Muscle of leg (tissue), 11 donors: ENCODE measurements around the gene TMEM87A. TPM values are rescaled to one million over a fixed set of nuclear protein-coding genes. Genes with fewer than 3 reads are reported as not detected.

ENCODE experiments used
- DNase-seq: peaks from one replicate; pipeline ENCODE4 v3.0.0; 2013
- H3K27ac ChIP-seq: one replicate; pipeline ENCODE4 v1.5.1; 2013; ENCODE audit warnings: mild to moderate bottlenecking, low read length, control low read depth
- H3K27me3 ChIP-seq: one replicate; pipeline ENCODE4 v1.6.1; 2013; ENCODE audit warnings: low read length; ENCODE audit not compliant: control insufficient read depth, insufficient read depth
- H3K36me3 ChIP-seq: one replicate; pipeline ENCODE4 v1.6.1; 2013; ENCODE audit warnings: low read length; ENCODE audit not compliant: control insufficient read depth, insufficient read depth
- H3K4me1 ChIP-seq: one replicate; pipeline ENCODE4 v1.6.1; 2013; ENCODE audit warnings: low read length; ENCODE audit not compliant: control insufficient read depth, insufficient read depth
- H3K4me3 ChIP-seq: one replicate; pipeline ENCODE4 v1.5.1; 2013; ENCODE audit warnings: low read length, control low read depth
- H3K9me3 ChIP-seq: replicated peaks from 2 replicates; pipeline ENCODE4 v1.6.1; 2013; ENCODE audit warnings: low read depth, low read length; ENCODE audit not compliant: control insufficient read depth
- WGBS: methylation state at CpG from one replicate; pipeline ENCODE4 v1.1.5; 2013; ENCODE audit warnings: missing lambda C conversion rate; ENCODE audit not compliant: insufficient coverage; 5-methylcytosine and 5-hydroxymethylcytosine counted together
- polyA plus RNA-seq, 8 donors: library from polyadenylated mRNA; unstranded; fragments of 120-200 nt; gene quantifications; one replicate each; pipeline versions ENCODE4 v1.2.1 to v1.2.3, GENCODE V29; 2013; ENCODE audit warnings: inconsistent platforms in 1 of 8, low replicate concordance in 1 of 8; ENCODE audit not compliant: insufficient read length in 8 of 8, insufficient read depth in 1 of 8
- total RNA-seq: library from RNA; stranded (reverse); fragments of 120-200 nt; gene quantifications from one replicate; pipeline ENCODE4 v1.2.4, GENCODE V29; 2013

The TMEM87A gene
- total and polyA plus RNA-seq, 9 donors, result 31.9 to 45.8 (median 35.2) TPM

DNA sequence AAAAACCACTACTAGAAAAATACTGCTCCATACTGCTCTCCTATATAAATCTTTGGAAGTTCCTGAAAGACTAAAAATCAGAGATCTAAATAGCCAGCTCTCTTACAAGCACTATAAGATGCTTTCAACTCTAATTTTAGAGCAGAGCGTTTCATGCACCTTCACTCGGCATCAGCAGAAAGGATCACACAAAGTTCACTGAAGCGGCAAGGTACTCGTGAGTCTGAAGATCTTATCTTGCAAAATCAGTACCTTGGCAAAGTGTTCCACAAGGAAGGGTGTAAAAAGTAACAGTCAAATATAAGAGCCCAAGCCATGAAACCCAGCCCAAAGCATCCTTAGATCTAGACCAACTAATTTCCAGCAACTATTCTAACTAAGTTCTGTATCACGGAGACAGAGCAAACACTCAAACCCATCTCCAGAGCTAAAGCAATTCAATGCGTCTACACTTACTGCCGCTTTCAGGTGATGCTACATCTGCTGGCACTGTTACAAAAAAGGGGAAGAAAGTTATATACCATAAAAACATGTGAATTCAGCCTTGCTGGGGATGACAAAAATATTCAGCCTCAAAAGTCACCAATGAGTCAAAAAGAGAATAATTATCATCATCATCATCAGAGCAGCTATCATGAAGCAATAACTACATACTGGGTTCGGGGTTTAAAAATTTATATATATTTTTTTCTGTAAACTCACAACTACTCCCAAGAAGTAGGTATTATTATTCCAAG lies 81.5 kb downstream of the TMEM87A start:
- Histone ChIP-seq H3K4me1 (no peaks in the 10 kb centered on the region), H3K27ac (no peak overlapping the region), H3K27me3 (no peaks in the 10 kb centered on the region), H3K36me3 (peaks cover 34% of the 10 kb centered on the region), H3K4me3 (no peak overlapping the region), H3K9me3 (no peaks in the 10 kb centered on the region)
- no CpG with 5 or more reads among the region's 8 CpGs for WGBS
- DNase-seq, result no peak

DNA sequence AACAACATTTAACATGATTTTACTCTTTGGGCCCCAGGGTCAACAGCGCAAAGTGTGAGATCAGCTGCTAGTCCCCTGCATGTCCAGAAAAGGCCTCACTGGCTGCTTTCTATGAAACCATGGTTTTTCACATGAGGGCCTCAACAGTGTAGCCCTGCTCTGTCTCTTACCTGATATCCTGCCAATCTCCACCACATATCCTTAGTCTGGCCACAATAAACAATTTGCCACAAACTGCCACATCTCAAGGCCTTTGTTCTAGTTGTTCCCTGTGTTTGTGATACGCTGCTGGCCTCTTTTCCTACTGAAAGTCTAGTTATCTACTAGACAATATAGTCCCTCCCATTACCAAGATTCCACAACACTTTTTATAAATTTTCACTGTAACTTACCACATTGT lies 82.9 kb downstream of the TMEM87A start:
- no peak overlapping the region for H3K4me3 ChIP-seq
- 100% methylated on average over 2 of the region's 2 CpGs for WGBS
- no peaks in the 10 kb centered on the region for H3K27me3 ChIP-seq
- H3K9me3 ChIP-seq, result no peaks in the 10 kb centered on the region
- no peaks in the 10 kb centered on the region for H3K4me1 ChIP-seq
- DNase-seq, result no peak
- peaks cover 41% of the 10 kb centered on the region for H3K36me3 ChIP-seq
- H3K27ac ChIP-seq, result no peak overlapping the region

DNA sequence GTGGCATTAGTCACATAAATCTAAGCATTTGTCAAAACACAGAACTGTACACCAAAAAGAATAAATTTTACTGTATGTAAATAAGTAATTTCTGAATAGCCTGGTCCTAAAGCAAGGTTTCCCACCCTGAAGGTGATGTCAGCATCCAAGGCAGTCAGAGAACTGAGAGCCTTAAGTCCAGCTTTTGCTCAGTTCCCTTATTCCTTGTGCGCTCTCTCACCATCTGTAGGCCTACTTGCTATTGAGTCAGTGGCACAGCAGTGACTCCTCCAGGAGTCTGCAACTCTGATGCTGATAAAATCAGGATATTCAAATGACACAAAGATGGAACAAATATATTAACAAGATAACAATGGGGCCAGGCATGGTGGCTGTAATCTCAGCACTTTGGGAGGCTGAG lies 87.4 kb downstream of the TMEM87A start:
- no peak for DNase-seq
- no peaks in the 10 kb centered on the region for H3K27me3 ChIP-seq
- H3K4me1 ChIP-seq, result peaks cover 3% of the 10 kb centered on the region
- H3K9me3 ChIP-seq, result no peaks in the 10 kb centered on the region
- WGBS, result no CpG with 5 or more reads among the region's 1 CpG
- H3K4me3 ChIP-seq, result no peak overlapping the region
- peaks cover 52% of the 10 kb centered on the region for H3K36me3 ChIP-seq
- H3K27ac ChIP-seq, result no peak overlapping the region

DNA sequence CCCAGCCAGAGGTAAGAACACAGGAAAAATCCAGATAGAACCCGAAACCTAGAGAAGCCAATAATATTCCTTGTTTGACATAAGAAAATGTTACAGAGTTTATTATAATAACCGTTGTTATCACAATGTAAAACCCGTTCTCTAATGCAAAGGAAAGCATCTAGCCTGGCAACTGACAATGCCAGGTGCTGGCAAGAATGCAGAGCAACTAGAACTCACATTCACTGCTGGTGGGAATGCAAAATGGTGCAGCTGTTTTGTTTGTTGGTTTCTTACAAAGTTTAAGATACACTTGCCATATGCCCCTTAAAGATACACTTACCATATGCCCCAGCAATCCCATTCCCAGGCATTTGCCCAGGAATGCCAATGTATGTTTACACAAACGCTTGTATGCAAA lies 88.5 kb downstream of the TMEM87A start:
- no peaks in the 10 kb centered on the region for H3K9me3 ChIP-seq
- WGBS, result 80% methylated on average over 1 of the region's 4 CpGs
- peaks cover 3% of the 10 kb centered on the region for H3K4me1 ChIP-seq
- peak; percentile 39 for DNase-seq
- no peak overlapping the region for H3K27ac ChIP-seq
- H3K27me3 ChIP-seq, result no peaks in the 10 kb centered on the region
- no peak overlapping the region for H3K4me3 ChIP-seq
- peaks cover 50% of the 10 kb centered on the region for H3K36me3 ChIP-seq

DNA sequence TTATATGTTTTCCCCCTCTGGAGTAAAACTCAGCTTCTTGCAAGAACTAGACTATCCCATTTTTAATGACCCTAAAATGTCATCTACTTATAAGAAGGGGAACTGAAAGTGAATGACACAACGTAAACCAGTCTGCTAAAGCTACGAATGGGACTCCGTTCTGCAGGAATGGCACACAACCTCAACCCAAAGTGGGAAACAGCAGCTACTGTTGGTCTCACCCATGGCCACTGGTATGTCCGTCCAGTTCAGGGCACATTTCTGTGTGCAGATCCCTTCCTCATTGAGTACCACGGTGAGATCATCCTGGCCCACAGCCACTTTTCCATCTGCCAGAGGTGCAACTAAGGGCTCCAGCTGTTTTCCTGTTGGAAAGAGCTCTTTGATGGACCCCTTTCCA lies 88.9 kb downstream of the TMEM87A start:
- H3K4me1 ChIP-seq, result peaks cover 3% of the 10 kb centered on the region

DNA sequence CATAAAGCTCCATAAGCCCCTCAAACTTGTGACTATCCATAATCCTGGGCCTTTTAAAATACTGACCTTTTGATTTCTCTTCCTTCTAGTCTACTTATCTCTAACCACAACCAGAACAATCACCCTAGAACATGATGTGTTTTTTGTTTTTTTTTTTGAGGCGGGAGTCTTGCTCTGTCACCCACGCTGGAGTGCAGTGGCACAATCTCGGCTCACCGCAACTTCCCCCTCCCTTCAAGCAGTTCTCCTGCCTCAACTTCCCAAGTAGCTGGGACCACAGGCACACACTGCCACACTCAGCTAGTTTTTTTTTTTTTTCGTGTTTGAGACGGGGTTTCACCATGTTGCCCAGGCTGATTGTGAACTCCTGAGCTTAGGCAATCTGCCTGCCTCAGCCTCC lies 90.3 kb downstream of the TMEM87A start:
- H3K4me1 ChIP-seq, result peaks cover 3% of the 10 kb centered on the region
- DNase-seq, result no peak
- no peak overlapping the region for H3K4me3 ChIP-seq
- H3K27ac ChIP-seq, result no peak overlapping the region
- H3K36me3 ChIP-seq, result peaks cover 57% of the 10 kb centered on the region
- H3K9me3 ChIP-seq, result no peaks in the 10 kb centered on the region
- H3K27me3 ChIP-seq, result no peaks in the 10 kb centered on the region
- whole genome bisulfite sequencing, result 94% methylated on average over 4 of the region's 6 CpGs

More for the DNA sequence above, 88.9 kb downstream of the TMEM87A start:
- Histone ChIP-seq H3K36me3 (peaks cover 51% of the 10 kb centered on the region), H3K27ac (no peak overlapping the region), H3K4me3 (no peak overlapping the region), H3K9me3 (no peaks in the 10 kb centered on the region), H3K27me3 (no peaks in the 10 kb centered on the region)
- DNase-seq, result peak; percentile 49
- 75% methylated on average over 5 of the region's 5 CpGs for WGBS

DNA sequence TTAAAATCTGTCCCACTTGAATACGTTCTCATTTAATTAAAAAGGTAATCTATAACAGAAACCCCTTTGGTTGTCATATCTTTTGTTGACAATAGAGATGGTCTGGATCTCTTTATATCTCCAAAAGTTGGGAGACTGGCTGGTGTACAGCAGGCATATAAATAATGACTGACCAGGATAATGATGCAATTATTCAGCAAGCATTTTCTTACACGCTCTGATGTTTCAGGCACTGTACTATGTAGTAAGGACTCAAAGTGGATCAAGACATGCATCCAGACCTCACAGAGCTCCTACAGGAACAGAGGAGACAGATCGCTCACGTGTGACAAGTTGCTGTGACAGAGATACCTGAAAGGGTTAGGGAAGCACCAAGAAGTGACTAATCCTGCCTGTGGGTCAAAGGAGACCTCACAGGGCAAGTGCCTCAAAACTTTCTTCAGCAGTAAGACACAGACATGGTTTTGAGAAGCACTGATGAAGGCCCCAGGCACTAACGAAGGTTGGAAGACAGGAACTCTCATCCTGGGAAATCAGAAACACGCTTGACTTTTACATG lies 90.8 kb downstream of the TMEM87A start:
- no peak overlapping the region for H3K27ac ChIP-seq

DNA sequence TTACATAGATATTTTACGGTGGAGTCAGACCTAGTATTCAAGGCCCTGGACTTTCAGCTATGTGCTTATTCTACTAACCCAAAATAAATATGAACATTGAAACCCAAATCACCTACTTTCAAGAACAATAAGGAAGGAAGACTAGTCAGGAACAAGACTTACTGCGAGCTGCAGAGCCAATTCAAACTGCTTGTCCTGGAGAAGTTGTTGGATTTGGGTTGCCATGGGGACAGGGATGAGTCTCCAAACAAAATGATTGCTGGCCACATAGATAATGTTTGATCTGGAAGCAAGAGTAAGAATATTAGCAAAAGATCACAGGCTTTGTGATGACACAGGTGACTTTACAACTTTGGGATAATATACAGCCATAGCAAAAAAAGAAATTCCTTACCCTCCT lies 95.2 kb downstream of the TMEM87A start:
- H3K27ac ChIP-seq, result no peak overlapping the region
- H3K9me3 ChIP-seq, result no peaks in the 10 kb centered on the region
- H3K27me3 ChIP-seq, result no peaks in the 10 kb centered on the region
- 60% methylated on average over 1 of the region's 2 CpGs for WGBS
- H3K36me3 ChIP-seq, result peaks cover 51% of the 10 kb centered on the region
- H3K4me3 ChIP-seq, result no peak overlapping the region
- DNase-seq, result no peak
- no peaks in the 10 kb centered on the region for H3K4me1 ChIP-seq

More for the DNA sequence above, 90.8 kb downstream of the TMEM87A start:
- WGBS, result 92% methylated on average over 5 of the region's 6 CpGs
- no peak overlapping the region for H3K4me3 ChIP-seq
- peaks cover 3% of the 10 kb centered on the region for H3K4me1 ChIP-seq
- no peak for DNase-seq
- H3K9me3 ChIP-seq, result no peaks in the 10 kb centered on the region
- H3K36me3 ChIP-seq, result peaks cover 54% of the 10 kb centered on the region
- no peaks in the 10 kb centered on the region for H3K27me3 ChIP-seq

DNA sequence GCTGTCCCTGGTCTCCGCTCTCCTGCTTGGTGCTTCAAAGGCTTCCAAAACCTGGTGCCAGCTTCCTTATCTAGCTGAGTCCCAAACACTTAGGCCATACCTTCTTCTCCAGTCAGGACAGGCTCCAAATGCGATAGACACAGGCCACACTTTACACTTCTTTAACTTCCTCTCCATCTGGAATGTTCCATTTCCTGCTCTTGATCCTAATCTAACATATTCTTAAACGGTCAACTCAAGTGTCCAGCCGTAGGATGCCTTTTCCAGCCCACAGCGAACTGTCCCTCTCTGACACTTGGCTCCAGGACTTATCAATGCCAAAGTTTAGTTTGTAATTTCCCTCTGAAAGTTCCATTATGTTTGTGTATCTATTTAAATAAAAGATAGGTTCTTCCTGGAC lies 97.6 kb downstream of the TMEM87A start:
- 91% methylated on average over 3 of the region's 5 CpGs for WGBS
- Histone ChIP-seq H3K4me3 (no peak overlapping the region), H3K36me3 (peaks cover 55% of the 10 kb centered on the region), H3K4me1 (no peaks in the 10 kb centered on the region), H3K9me3 (no peaks in the 10 kb centered on the region), H3K27ac (no peak overlapping the region), H3K27me3 (no peaks in the 10 kb centered on the region)
- no peak for DNase-seq

DNA sequence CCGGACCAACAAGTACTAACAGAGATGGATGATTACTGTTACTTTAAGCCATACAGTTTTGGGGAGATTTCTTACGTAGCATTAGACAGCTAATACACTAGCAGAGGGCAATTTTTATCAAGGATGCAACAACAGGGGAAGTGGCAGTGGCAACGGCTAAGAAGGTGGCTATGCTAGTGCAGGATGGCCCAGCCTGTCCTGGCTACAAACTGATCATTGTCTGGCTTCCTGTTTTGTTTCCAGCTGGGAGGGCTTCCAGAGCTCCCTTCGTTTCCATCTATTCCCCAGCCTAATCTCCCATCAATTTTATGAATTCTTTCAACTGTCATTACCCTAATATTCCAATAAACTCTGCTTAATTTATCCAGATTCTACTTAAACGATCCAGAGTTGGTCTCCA lies 100.8 kb downstream of the TMEM87A start:
- Histone ChIP-seq H3K36me3 (peaks cover 57% of the 10 kb centered on the region), H3K9me3 (no peaks in the 10 kb centered on the region), H3K4me1 (no peaks in the 10 kb centered on the region), H3K27me3 (no peaks in the 10 kb centered on the region), H3K4me3 (no peak overlapping the region), H3K27ac (no peak overlapping the region)
- WGBS, result 64% methylated on average over 3 of the region's 5 CpGs
- DNase-seq, result no peak
